NCI-H510A treated with DMSO at 0.1 percent for 48 hours (cell line): ENCODE results near the gene LEUTX.

Experiments used
- DNase-seq: peaks from one replicate; lab custom pipeline; 2025; lab: John Stamatoyannopoulos, UW

The LEUTX gene

DNA sequence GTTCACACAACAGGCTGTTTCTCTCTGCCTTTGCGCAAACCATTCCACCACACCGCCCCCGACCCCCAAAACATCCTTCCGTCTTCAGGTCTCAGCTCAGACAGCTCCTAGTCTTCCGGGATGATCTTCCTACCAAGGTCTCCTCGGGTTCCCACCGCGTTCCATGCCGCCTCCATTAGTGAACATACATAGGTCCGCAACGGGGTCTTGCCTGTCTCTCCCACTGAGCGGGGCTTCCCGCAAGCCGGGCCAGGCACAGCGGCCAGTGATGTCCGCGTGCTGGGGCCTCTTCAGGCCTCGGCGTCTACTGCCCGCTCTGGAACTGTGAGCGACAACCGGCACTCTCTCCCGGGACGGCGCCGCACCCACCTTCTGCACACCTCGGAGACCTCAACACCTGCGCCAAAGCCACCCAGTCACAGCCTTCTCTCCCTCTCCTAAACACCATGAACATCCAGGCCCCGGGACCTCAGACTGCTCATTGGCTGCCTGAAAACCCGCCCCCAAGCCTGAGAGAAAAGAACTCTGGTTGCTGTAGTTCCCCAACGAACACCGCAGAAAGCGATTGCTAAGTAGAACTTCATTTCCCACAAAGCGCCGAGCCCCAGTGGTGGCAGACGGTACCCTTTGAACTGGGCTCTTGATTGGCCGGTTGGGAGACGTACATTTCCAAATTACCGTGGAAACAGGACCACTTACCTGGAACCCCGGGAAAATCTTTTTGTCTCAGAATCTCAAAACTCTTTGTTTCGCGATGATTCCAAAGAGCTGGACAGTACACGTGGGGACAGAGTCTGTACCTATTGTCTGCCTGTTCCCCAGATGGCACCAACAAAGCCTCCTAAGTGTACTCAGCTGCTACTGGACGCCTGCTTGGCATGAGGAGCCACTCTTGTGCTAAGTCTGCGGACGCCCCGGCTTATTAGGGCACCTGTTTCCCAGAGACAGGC, 45.8 kb downstream of the LEUTX start:
- peak; percentile 97 for DNase-seq

DNA sequence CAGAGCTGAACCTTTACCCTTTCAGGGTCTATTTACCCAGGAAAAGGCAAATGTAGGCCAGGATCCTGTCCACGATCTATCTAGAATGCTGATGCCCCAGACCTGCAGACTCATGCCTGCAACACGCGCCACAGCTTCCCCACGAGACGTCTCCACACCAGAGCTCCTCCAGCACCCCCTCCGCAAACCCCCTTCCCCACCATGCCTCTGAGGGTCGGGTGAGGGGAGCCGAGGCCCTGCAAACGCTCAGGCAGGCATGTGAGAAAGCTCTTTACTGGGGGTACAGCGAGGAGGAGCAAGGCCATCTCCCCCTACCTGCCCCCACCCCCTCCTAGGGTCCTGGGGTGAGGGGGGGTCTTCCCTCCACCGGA, 46.4 kb downstream of the LEUTX start:
- DNase-seq, result no peak

DNA sequence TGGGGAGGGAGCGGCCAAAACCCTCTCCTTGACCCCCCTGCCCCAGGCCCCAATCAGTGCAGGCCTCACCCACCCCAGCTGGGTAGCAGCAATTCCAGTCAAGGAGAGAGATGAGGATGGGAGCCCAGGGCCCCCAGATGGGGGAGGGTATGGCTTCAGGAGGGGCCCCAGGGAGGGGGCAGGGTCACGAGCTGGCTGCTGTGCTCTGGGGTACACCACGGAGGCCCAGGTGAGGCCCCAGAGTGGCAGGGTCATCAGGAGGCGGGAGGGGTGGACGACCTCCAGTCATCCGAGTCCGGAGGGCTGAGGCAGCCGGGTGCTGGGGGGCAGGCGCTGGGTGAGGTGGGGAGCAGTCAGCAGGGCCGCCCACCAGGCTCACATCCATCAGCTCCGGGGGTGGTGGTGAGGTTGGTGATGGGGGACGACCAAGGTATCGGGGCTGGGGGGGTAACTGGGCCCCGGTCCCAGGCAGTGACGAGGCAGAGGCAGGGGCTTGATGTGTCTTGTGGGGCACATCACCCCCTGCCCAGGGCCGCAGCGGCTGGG, 47.0 kb downstream of the LEUTX start:
- no peak for DNase-seq

DNA sequence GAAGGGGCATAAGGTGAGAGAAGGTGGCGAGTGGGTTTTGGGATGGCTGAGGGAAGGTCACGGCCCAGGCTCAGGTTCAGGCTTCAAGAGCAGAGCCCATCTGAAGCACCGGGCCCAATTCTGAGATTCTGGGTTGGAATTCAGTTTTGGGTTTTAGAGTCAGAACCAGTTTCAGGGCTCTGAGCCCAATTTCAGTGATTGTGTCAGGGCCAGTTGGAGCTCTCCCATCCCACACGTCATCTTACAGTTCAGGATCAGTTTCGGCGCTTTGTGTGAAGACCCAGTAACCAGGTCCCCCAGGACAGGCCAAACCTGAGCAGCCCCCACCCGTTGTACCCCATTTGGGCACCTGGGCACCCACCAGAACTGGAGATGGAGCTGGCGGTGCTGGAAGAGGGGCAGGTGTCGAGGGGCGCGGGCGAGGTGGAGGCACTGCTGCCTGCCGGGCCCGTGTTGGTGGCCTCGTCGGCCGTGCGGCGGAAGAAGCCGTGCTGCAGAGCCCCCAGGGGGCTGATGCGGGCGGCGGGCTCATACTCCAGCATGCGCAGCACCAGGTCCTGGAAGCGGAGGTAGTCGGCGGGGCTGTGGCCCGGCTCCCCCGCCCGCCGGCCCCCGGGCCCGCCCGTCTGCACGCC, 47.8 kb downstream of the LEUTX start:
- DNase-seq, result no peak

DNA sequence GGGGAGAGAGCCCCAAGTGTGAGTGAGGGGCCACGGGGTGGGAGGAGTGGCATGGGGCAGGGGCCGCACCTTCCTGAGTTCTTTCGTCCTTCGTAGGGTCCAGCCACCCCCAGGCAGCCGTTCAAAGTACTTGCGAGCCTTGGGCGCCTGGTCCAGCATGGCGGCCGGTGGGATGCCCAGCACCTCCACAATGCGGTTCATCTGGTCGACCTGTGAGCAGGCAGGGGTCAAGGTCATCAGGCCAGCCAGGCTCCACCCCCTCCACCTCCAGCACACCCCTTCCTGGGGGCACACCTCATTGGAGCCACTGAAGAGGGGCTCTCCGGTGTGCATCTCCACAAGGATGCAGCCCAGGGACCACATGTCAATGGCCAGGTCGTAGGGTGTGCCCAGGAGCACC, 48.6 kb downstream of the LEUTX start:
- no peak for DNase-seq

DNA sequence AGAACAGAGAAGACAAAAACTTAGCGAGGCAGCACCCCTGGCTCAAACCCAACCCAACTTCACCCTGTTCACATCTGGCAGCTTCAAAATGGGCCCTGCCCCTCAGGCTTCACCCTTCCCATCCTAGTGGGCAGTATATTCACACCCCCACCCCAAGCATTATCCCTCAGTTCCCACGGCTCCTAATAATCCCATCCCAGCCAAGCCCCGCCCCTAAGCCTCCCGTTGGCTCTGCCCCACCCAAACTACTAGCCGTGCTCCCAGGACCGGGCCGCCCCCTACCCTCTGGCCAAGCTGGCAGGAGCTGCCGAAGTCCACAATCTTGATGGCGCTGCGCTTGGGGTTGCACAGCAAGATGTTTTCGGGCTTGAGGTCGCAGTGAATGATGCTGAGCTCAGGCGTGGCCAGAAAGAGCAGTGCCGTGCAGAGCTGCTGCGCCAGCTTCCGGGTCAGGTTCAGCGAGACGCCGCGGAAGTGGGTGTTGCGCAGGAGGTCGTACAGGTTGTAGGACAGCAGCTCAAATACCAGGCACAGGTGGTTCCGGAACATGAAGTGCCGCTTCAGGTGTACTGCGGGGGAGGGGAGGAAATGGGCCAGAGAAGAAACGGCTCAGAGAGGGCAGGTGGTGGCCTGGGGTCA, 49.5 kb downstream of the LEUTX start:
- no peak for DNase-seq

DNA sequence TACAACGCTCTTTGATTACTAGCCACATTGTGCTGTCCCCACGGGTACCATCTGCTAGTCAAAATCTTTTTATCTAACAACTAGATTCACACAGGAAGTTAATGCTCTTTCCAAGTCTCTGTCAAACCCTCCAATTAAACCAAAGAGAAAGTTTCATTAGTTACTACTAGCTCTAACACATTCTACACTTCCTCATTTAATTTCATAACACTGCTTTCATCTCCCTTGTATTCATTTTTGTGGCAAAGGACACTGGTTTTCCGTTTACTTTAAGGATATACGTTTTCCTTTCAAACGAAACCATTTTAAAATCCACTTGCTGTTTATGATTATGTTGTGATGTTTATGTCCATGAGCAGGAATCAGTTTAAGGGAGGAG, 50.0 kb downstream of the LEUTX start:
- DNase-seq, result no peak

DNA sequence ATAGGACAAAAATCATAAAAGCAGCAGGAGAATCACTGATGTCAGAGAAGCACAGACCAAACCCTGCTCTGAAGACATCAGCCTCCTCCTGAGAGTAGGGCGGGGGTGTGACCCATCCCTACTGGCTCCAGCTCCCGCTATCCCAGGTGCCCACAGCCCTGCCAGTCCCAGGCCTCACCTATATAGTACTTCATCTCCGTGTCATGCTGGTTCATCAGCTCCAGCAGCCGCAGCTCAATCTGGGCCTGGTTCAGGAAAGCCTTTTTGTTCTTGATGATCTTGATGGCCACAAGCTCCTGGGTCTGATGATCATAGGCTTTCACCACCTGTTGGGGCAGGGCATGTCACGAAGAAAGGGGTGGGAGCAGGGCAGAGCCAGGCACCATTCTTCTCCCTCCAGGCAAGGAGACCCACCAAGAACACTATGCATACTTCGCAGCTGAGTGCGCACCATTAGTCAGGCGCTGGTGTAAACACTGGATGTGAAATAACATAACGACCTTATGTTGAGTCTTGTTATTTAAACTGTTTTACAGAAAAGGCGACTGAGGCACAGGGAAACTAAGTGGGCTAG, 51.1 kb downstream of the LEUTX start:
- DNase-seq, result no peak

DNA sequence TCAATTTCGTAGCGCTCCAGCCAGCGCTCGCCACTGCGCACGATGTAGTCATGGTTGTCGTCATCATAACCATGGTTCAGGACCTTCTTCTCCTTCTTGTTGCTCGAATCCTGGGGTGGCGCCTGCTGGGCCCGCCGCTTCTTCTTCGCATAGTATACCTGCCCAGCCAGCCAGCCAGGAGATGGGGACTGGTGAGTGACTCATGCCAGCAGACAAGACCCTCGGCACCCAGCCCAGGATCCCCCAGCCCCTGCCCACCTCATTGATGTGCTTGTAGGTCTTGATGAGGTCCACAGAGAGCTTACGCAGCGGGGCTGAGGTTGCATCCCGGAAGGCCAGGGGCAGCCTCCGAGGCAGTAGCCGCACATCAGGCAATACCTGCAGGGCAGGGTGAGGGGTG, 51.8 kb downstream of the LEUTX start:
- no peak for DNase-seq

DNA sequence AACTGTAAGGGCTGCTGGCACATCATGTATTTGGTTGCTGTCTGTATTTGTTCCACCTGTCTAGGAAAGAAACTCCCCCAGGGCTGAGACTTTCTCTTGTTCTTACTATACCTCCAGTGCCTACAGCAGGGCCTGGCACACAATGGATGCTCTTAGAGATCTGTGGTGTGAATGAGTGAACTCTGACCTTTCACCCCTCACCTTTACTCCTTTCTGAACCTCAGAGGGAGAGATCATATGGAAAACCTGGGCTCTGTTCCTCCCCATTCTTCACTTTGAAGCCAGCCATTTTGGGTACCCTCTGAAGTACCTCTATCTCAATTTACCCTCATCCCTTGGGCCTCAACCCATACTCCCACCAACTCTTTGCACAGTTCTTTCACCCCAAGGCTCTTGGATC, 52.2 kb downstream of the LEUTX start:
- no peak for DNase-seq

DNA sequence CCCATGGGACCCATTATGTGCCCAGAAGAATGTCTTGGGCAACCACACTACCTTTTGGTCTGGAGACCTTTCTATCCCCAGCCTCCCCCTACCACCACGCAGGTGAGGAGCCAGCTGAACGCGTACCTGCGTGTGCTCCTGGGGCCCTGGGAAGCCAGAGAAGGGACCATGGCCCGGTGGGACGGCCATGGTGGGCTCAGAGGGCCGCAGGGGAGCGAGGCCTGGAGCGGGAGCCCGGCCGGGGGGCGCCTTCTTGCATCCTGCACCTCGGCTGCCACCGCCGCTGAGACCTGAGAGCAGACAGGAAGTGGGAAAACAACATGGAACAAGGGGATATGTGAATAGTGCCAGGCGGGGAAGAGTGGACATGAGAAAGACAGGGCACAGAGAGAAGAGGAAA, 53.0 kb downstream of the LEUTX start:
- no peak for DNase-seq

DNA sequence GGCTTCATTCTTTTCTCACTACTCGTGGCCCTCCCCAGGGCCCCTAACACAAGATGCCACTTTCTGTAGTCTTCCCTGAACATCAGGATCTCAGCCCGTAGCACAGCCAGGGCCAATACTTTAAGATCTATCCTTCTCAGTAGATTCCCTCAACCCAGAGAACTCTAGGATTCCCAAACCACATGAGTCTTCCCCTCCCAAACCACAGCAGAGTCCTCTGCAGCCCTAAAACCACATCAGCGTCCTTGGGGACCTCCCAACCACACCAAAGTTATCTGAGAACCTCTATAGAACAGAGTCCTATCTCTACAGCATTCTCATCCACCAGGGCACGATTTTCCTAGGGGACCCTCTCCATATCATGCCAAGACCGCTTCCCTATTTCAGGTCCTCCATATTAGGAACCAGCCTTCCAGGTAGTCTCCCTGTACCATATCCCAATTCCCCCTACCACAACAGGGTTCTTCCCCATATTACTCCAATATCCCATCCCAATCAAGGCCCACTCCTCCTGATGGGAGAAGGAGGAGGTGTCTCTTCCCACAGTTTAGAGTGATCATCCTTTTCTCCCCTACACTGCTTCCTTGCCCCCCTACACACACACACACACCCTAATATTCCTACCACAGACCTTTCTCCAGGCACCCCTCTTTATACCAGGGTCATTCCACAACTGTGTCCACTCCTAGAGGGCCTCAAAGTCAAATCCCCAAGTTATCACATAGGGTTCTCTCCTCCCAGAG, 53.9 kb downstream of the LEUTX start:
- DNase-seq, result no peak

DNA sequence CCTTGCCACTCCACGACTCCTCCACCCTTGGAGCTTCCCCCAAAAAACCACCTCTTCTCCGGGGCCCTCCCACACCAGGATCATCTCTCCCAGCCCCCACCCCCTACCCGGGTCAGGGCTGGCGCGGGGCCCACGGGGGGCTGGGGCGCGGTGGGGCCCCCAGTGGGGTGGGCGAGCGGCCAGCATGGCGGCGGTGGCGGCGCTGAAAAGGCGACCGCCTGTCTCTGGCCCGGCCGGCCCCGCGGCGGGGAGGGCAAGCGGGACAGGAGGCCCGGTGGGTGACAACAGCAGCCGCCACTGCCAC, 54.5 kb downstream of the LEUTX start:
- DNase-seq, result no peak

DNA sequence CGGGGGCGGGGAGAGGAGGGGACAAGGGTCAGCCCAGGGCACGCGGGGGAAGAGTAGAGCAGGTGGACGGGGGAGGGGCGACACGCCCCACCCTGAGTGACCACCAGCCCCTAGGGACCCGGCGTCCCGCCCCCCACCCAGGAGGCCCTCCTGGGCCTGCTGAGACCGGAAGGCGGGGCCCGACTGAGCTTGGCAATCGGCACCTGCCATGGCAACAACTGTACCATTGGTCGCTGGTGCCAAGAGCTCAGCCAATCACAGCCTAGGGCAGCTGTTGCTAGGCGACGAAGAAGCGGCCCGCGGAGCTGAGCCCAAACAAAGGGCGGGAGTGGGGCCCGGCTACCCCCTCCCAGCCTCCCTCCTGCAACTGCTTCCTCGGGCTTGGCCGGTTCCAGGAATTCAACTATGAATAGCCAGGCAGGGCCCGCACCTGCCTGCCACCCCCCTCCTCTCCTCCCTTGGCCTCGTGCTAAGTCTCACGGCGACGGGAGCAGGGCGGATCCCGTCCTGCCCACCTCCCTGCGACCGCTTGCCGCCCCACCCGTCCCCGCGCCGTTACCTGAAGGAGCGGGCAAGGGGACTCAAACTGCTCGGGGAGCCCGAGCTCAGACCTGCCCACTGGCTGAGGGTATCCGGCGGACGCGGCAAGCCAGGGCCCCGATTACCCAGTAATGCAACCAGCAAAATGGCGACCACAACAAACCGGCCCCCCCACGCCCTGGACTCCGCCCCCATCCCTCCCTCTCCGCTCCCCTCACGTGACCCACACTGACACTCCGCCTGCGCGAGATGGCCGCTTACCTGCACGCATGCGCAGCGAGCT, 55.0 kb downstream of the LEUTX start, which contains the start of gene DYRK1B:
Gene DYRK1B, minus strand, starts transcription at position 699 of the 823 bp plus-strand sequence. CDS start 2,295 bp downstream, outside the sequence.
- peak; percentile 95 for DNase-seq

DNA sequence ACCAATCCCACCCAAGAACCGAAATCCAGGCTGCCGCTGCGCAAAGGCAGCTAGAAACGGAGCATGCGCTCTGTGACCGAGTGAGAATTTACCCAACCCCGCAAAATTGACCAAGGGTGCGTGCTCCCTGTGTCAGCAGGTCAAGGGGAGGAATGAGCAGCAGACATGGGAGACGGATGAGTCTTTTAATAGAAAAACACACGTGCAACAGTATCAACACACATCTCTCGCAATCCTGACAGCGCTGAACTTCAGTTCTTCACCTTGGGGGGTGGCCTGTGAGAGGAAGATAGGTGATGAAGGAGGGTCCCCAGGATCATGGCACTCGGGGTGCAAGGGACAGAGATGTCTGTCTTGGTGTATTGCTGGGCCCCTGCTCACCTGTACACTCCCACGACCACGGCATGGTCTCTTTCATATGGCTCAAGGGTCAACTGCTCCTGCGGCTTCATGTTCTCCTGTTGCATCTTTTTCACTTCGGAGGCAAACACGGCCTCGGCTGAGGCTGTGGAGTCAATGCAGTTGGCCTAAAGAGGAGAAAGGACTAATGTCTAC, 55.7 kb downstream of the LEUTX start:
- no peak for DNase-seq
